ENCODE results near the gene MYLK3.

Gene MYLK3

DNA sequence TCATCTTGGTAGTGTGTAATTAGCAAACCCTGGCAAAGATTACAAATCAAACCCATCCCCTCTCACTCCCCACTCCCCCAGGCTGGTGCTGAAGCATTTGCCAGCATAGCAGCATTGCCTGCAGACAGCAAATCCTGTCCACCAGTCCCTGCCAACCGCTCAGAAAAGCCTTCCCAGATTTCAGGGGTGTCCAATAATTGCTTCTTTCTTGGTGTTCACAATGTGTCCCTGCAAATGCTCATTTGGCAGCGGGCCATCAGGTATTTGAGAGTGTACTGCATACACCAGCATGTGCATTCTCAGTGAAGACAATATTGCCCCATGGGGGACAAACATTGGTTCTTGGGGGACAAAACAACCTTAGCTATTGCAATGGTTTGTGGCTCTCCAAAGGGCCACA lies 30.5 kb downstream of the MYLK3 start:
- no peak for DNase-seq (ENCODE audit: extremely low read depth, low read depth)
- TF ChIP-seq, protein P1, sequence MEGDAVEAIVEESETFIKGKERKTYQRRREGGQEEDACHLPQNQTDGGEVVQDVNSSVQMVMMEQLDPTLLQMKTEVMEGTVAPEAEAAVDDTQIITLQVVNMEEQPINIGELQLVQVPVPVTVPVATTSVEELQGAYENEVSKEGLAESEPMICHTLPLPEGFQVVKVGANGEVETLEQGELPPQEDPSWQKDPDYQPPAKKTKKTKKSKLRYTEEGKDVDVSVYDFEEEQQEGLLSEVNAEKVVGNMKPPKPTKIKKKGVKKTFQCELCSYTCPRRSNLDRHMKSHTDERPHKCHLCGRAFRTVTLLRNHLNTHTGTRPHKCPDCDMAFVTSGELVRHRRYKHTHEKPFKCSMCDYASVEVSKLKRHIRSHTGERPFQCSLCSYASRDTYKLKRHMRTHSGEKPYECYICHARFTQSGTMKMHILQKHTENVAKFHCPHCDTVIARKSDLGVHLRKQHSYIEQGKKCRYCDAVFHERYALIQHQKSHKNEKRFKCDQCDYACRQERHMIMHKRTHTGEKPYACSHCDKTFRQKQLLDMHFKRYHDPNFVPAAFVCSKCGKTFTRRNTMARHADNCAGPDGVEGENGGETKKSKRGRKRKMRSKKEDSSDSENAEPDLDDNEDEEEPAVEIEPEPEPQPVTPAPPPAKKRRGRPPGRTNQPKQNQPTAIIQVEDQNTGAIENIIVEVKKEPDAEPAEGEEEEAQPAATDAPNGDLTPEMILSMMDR (IDR thresholded peaks at IDR 0.05; ENCODE audit: low read depth, low read length, missing control alignments) = no peak
- H3K4me3 ChIP-seq (replicated peaks; ENCODE audit: low read depth, low read length) = no peak overlapping the region

DNA sequence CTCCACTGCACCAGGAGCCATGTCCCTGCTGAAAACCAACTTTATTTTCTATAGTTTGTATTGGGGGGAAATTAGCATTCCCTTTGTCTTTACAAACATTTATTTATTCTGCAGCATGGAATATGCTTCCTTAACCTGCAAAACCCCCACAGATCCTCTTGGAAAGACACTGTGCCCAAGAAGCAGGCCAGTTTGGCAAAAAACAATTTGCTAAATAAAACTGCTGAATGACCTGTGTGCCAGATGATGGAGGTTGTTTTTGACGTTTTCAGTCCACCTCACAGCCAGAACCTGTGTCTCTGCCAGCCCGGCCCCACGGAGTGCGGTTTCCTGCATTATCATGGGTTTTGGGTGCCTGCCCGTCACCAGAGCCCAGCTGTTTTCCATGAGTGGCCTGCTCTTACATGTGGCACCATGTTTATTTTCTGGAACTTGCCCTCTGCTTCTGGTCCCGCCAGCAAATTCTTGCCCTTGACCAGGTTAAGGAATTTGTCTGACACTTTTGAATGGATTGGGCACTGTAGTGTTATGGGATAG lies 32.3 kb downstream of the MYLK3 start:
- TF ChIP-seq, protein P1 (IDR thresholded peaks at IDR 0.05; ENCODE audit: low read depth, low read length, missing control alignments) = no peak
- no peak for DNase-seq (ENCODE audit: extremely low read depth, low read depth)

DNA sequence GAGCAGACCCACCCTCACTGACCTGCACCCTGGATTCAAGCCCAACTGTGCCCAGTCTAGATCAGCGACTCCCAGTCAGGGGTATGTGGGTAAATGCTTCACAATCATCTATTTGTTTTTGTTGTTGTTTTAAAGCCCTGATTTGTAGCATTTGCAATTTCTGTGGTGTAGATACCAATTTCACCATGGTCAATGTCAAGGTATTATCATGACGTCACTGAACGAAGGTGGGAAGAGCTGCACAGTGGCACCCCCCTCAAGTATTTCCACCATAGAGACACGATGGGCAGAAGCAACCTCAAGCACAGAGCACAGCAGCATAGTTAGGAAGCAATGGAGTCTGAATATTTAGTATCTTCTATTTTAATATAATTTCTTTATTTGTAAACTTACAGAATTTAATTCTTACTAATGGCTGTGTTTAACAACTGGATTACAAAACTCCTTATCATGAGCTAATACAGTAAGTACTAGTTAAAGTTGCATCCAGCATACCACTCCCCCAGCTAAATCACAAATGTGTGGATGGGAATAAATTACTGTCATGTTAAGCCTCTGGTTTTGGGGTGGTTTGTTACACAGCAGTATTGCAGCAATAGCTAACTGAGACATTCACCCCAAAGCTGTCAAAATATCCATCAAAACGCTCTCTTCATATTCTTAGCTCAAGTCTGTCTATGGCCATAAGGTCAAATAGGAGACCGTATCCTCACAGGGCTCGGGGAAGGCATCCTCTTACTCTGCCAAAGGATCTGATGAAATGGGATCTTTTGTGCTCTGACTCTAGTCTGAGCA lies 33.1 kb downstream of the MYLK3 start:
- TF ChIP-seq, protein P1 (IDR thresholded peaks at IDR 0.05; ENCODE audit: low read depth, low read length, missing control alignments) = no peak
- DNase-seq (ENCODE audit: extremely low read depth, low read depth) = no peak
- H3K4me3 ChIP-seq (replicated peaks; ENCODE audit: low read depth, low read length) = no peak overlapping the region

More for the DNA sequence above, 32.3 kb downstream of the MYLK3 start:
- no peak overlapping the region for H3K4me3 ChIP-seq (replicated peaks; ENCODE audit: low read depth, low read length)

DNA sequence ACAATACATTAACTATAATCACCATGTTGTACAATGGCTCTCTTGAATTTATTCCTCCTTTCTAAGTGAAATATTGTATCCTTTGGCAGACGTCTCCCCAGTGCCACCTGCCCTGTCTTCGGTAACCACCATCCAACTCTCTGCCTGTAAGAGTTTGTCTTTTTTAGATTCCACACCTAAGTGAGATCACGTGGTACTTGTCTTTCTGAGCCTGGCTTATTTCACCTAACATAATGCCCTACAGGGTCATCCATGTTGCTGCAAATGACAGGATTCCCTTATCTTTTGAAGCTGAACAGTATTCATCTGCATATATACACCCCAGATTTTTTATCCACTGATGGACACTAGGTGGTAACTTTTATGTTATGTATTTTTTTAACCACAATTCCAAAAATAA lies 34.5 kb downstream of the MYLK3 start:
- no peak overlapping the region for H3K4me3 ChIP-seq (replicated peaks; ENCODE audit: low read depth, low read length)
- TF ChIP-seq, protein P1 (IDR thresholded peaks at IDR 0.05; ENCODE audit: low read depth, low read length, missing control alignments) = no peak
- DNase-seq (ENCODE audit: extremely low read depth, low read depth) = no peak

DNA sequence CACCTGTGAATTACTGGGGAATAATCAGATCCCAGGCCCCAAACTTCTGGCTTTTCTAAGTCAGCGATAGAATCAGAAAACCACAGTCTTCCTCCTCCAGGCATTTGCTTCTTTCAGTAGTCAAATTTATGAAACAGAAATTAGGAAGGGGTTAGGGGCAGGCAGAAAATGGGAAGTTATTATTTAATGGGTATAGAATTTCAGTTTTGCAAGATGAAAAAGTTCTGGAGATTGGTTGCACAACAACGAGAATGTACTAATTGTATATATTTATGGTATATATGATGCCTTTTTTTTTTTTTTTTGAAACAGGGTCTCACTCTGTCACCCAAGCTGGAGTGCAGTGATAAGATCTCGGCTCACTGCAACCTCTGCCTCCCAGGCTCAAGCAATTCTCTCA lies 35.2 kb downstream of the MYLK3 start:
- no peak overlapping the region for H3K4me3 ChIP-seq (replicated peaks; ENCODE audit: low read depth, low read length)
- TF ChIP-seq, protein P1 (IDR thresholded peaks at IDR 0.05; ENCODE audit: low read depth, low read length, missing control alignments) = no peak

DNA sequence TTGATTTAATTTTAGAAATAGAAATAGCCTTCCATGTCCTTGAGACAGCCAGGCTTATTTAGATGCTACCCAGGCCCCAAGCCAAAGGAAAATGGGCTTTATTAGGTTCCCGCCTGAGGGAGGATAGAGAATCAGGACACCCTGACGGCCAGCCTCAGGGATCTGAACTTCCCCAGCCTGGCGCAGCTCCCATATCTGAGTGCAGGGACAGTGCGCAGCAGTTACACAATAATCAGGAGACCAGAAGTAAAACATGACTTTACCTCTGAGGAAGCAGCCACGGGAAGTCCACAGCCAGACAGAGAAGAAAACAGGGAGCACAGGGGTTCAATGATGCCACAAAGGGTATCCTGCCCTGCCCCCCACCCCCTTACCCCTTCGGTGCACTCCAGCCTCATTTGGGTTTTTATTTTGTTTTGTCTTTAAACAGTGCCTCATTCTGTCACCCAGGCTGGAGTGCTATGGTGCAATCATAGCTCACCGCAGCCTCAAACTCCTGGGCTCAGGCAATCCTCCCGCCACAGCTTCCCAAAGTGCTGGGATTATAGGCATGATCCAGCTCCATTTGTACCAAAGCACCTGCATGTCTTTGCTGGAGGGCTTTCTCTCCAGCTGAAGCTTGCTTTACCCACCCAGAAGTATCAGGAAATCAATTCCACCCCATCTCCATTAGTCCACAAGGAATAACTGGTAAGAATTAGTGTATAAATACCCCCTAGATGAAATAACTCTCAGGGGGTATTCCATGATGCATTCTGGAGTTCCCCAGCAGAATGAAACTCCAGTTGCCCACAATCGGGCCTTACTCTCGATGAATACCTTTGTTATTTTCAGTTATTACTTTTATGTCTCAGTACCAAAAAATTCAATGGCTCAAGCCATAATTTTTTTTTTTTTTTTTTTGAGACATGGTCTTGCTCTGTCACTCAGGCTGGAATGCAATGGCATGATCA lies 36.8 kb downstream of the MYLK3 start:
- H3K4me3 ChIP-seq (replicated peaks; ENCODE audit: low read depth, low read length) = no peak overlapping the region
- TF ChIP-seq, protein P1 (IDR thresholded peaks at IDR 0.05; ENCODE audit: low read depth, low read length, missing control alignments) = no peak
- no peak for DNase-seq (ENCODE audit: extremely low read depth, low read depth)

More for the DNA sequence above, 35.2 kb downstream of the MYLK3 start:
- no peak for DNase-seq (ENCODE audit: extremely low read depth, low read depth)

Data from HFF-Myc (cell line).